Calu3 (cell line): Measurements from ENCODE around the gene TAGLN3. TPM values are rescaled to one million over a fixed set of nuclear protein-coding genes. Genes with fewer than 3 reads are reported as not detected.

Experiments
- BruUV-seq: library from RNA; stranded (reverse); fragments of 400-500 nt; replicated peaks from 2 replicates; lab custom pipeline; 2021; lab: Mats Ljungman, UMichigan
- CTCF ChIA-PET: fragments of 300-600 bp; sonication (Branson Sonifier 250); formaldehyde crosslinking; loops from one replicate; lab custom pipeline; 2022; ENCODE audit warnings: antibody characterized with exemption; lab: Charles Lee
- DNase-seq: peaks from one replicate; pipeline ENCODE4 v3.0.0; 2022
- H3K27ac Mint-ChIP-seq: one replicate; pipeline ENCODE4 v1.8.0; 2022; ENCODE audit warnings: mixed read lengths; ENCODE audit not compliant: unreplicated experiment
- H3K27me3 Mint-ChIP-seq: one replicate; pipeline ENCODE4 v1.8.0; 2022; ENCODE audit warnings: mixed read lengths; ENCODE audit not compliant: unreplicated experiment
- H3K36me3 Mint-ChIP-seq: one replicate; pipeline ENCODE4 v1.8.0; 2022; ENCODE audit warnings: mild to moderate bottlenecking, moderate library complexity, mixed read lengths; ENCODE audit not compliant: insufficient read depth, unreplicated experiment
- H3K4me1 Mint-ChIP-seq: one replicate; pipeline ENCODE4 v1.8.0; 2022; ENCODE audit warnings: mild to moderate bottlenecking, low read depth, mixed read lengths; ENCODE audit not compliant: unreplicated experiment
- H3K4me3 Mint-ChIP-seq: one replicate; pipeline ENCODE4 v1.8.0; 2022; ENCODE audit warnings: mild to moderate bottlenecking, low read depth, moderate library complexity, mixed read lengths; ENCODE audit not compliant: unreplicated experiment
- H3K9me3 Mint-ChIP-seq: one replicate; pipeline ENCODE4 v1.8.0; 2022; ENCODE audit warnings: low read depth, mixed read lengths; ENCODE audit not compliant: unreplicated experiment
- intact Hi-C: fragments of 100-400 bp; cut with micrococcal nuclease; formaldehyde crosslinking; loops from one replicate; pipeline ENCODE4 v1.10.0; 2022; ENCODE audit not compliant: unreplicated experiment
- total RNA-seq: library from RNA; stranded (reverse); gene quantifications from 2 replicates; pipeline ENCODE4 v1.2.3, GENCODE V29; 2022
- TF ChIP-seq, protein P1 (sequence below): fragments of 200-600 bp; IDR thresholded peaks from one replicate; pipeline ENCODE4 v1.8.0; 2022; ENCODE audit warnings: antibody characterized with exemption; ENCODE audit not compliant: unreplicated experiment

TAGLN3 gene
- total RNA-seq, 1 experiment from 2014 or later: not detected

DNA sequence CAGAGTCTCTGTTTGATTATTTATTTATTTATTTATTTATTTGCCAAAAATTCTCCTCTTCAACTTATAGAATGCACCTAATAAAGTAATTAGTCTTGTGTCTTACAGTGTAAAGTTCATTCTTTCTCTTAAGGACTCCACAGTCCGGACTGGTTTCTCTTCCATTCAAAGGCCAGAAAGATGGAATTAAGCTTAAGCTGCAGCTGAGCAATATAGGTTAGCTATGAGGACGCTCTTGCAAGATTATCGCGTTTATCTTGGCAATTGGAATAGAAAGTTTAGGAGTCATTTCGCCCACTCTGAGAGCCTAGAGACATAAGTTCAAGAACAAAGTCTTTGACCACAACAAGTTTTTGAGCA lies 15.0 kb downstream of the TAGLN3 start:
- CTCF ChIA-PET: interaction anchor here (0.5 to 3.3 kb wide), 25 partner anchors 13 to 347 kb away, joined by 3 to 33 read pairs (median 4); partner anchors contain the start of genes ABHD10 and TAGLN3
- no peak overlapping the region for H3K4me3 Mint-ChIP-seq
- no peaks in the 10 kb centered on the region for H3K36me3 Mint-ChIP-seq
- DNase-seq: no peak
- no TSS peak for BruUV-seq
- no peaks in the 10 kb centered on the region for H3K9me3 Mint-ChIP-seq
- TF ChIP-seq, protein P1, sequence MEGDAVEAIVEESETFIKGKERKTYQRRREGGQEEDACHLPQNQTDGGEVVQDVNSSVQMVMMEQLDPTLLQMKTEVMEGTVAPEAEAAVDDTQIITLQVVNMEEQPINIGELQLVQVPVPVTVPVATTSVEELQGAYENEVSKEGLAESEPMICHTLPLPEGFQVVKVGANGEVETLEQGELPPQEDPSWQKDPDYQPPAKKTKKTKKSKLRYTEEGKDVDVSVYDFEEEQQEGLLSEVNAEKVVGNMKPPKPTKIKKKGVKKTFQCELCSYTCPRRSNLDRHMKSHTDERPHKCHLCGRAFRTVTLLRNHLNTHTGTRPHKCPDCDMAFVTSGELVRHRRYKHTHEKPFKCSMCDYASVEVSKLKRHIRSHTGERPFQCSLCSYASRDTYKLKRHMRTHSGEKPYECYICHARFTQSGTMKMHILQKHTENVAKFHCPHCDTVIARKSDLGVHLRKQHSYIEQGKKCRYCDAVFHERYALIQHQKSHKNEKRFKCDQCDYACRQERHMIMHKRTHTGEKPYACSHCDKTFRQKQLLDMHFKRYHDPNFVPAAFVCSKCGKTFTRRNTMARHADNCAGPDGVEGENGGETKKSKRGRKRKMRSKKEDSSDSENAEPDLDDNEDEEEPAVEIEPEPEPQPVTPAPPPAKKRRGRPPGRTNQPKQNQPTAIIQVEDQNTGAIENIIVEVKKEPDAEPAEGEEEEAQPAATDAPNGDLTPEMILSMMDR: no peak
- no peak overlapping the region for H3K27ac Mint-ChIP-seq
- H3K27me3 Mint-ChIP-seq: no peaks in the 10 kb centered on the region
- H3K4me1 Mint-ChIP-seq: no peaks in the 10 kb centered on the region
- intact Hi-C loops: no loop called here

DNA sequence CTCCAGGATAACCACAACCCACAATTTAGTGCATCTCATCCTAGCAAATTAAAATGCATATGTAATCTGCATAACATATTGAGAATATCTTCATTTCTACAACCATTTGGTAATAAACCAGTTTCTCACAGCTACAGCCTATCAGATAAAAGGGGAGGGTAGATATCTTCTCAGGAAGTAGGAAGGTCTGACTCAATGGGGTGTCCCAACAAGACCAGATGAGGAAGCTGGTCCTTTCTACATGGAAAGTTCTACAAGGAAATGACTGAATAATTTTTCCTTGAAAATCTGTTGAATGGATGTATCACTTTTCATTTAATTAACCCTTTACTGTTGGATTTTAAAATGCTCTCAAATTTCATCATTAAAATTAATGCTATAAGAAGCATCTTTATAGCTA lies 18.4 kb downstream of the TAGLN3 start:
- Mint-ChIP-seq H3K36me3 (no peaks in the 10 kb centered on the region), H3K4me3 (no peak overlapping the region), H3K27ac (no peak overlapping the region), H3K27me3 (no peaks in the 10 kb centered on the region), H3K9me3 (peaks cover 7% of the 10 kb centered on the region), H3K4me1 (no peaks in the 10 kb centered on the region)
- DNase-seq: no peak
- CTCF ChIA-PET: no interaction called here
- TF ChIP-seq, protein P1: no peak
- intact Hi-C loops: no loop called here
- no TSS peak for BruUV-seq

DNA sequence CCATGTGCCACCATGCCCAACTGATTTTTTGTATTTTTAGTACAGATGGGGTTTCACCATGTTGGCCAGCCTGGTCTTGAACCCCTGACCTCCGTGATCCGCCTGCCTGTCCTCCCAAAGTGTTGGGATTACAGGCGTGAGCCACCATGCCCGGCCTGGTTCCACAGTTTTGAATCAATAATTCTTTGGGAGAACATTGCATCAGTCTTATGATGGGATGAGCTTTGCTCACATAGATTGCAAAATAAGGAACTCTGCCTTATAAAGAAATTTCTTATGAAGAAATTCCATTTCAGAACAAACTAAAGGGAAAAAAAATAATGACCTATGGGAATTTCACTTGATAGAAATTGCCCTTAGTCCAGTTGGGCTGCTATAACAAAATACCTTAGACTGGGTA lies 20.0 kb downstream of the TAGLN3 start:
- Mint-ChIP-seq H3K4me1 (no peaks in the 10 kb centered on the region), H3K27me3 (no peaks in the 10 kb centered on the region), H3K27ac (no peak overlapping the region), H3K4me3 (no peak overlapping the region), H3K36me3 (no peaks in the 10 kb centered on the region), H3K9me3 (peaks cover 7% of the 10 kb centered on the region)
- no TSS peak for BruUV-seq
- intact Hi-C loops: no loop called here
- TF ChIP-seq, protein P1: no peak
- DNase-seq: no peak
- CTCF ChIA-PET: no interaction called here

DNA sequence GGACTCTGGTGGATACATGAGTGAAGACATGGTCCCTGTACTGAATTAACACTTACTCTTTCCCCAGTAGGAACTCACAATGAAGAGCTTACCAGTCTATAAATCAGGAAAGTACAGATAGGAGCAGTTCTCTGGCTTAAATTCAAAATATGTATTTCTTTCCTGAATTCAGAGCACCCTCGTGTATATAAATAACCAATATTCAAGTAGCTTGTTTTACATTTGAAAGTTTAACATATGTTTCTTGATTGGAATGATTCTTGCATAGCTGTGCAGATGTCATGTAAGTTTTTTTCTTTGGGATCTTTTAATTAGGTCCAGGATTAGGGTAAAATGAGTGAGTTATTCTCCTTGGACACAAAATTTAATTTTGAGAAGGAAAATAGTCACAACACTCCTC lies 21.0 kb downstream of the TAGLN3 start:
- intact Hi-C loops: no loop called here
- BruUV-seq: no TSS peak
- Mint-ChIP-seq H3K4me1 (no peaks in the 10 kb centered on the region), H3K9me3 (peaks cover 7% of the 10 kb centered on the region), H3K36me3 (no peaks in the 10 kb centered on the region), H3K27me3 (no peaks in the 10 kb centered on the region), H3K27ac (no peak overlapping the region), H3K4me3 (no peak overlapping the region)
- DNase-seq: no peak
- TF ChIP-seq, protein P1: no peak
- CTCF ChIA-PET: interaction anchor here (0.7 kb wide), 1 partner anchor 840 kb away, joined by 5 read pairs; no protein-coding TSS in a partner anchor
